Ovary (tissue), 3 donors: Measurements from ENCODE around the gene PARD3.

Experiments used
- EP300 ChIP-seq: sonication (generic); formaldehyde crosslinking; IDR thresholded peaks from one replicate; pipeline ENCODE4 v1.6.1; 2017; ENCODE audit warnings: antibody characterized with exemption
- POLR2A ChIP-seq: fragments of 450-650 bp; IDR thresholded peaks from one replicate; pipeline ENCODE4 v1.6.1; 2017; ENCODE audit warnings: antibody characterized with exemption, mild to moderate bottlenecking, moderate library complexity
- TF ChIP-seq, protein P1 (sequence below), 3 donors: fragments of 450-650 bp in 2 of 3; fragments of 200-600 bp in 1 of 3; IDR thresholded peaks; one replicate each; pipeline versions ENCODE4 v1.5.1 to v1.8.0; 2016 to 2022; ENCODE audit warnings: antibody characterized with exemption in 3 of 3, mild to moderate bottlenecking in 1 of 3
- donor health status: DM: no; HTN: no; CAD: no.

DNA sequence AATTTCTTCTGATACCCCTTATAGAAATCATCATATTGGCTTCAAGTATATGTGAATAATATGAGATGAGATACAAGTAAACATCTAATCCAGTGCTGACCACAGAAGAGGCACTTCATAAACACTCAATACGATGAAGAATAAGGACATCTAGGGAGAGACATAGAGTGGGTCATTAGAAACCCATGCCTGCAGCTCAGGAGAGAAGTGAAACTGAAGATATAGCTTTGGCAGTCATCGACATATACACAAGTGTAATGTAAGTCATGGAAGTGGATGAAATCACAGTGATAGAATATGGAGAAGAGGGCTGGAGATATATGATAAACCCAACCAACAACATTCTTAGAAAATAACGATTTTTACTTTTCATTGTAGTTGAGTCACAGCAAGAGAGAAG lies 665.0 kb downstream of the PARD3 start:
- TF ChIP-seq, protein P1, sequence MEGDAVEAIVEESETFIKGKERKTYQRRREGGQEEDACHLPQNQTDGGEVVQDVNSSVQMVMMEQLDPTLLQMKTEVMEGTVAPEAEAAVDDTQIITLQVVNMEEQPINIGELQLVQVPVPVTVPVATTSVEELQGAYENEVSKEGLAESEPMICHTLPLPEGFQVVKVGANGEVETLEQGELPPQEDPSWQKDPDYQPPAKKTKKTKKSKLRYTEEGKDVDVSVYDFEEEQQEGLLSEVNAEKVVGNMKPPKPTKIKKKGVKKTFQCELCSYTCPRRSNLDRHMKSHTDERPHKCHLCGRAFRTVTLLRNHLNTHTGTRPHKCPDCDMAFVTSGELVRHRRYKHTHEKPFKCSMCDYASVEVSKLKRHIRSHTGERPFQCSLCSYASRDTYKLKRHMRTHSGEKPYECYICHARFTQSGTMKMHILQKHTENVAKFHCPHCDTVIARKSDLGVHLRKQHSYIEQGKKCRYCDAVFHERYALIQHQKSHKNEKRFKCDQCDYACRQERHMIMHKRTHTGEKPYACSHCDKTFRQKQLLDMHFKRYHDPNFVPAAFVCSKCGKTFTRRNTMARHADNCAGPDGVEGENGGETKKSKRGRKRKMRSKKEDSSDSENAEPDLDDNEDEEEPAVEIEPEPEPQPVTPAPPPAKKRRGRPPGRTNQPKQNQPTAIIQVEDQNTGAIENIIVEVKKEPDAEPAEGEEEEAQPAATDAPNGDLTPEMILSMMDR (IDR thresholded peaks at IDR 0.05): no peak
- TF ChIP-seq POLR2A (no peak), EP300 (no peak)
